ENCODE results near the gene AGAP6.
"Not testable (repeated sequence)": the region's sequence is repeated elsewhere in the genome, so short reads cannot be mapped to it uniquely, and the experiment has no call there.

AGAP6 gene

DNA sequence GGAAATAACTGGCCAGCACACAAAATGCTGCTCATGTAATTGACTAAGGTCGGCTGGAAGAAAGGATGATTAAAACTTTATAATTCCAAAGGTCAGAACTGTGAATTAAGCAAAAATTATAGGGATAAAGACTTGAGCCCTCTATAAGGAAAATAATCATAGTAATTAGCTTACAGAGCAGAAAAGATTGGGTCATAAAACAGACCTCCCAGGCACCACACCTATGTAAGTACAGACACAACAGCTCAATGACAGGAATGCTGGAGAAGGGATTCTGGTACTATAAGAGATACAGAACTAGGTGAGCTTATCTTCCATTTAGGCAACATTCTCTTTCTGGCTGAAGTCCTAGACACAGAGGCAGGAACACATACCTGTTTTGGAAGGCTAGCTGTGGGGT is 70.5 kb downstream of the AGAP6 start:
- H3K4me3 ChIP-seq (ENCODE audit: low read depth, low read length); H3K9ac ChIP-seq (ENCODE audit: low read length); H3K27ac ChIP-seq (ENCODE audit: low read depth, low read length); H3K36me3 ChIP-seq (ENCODE audit: control insufficient read depth, insufficient read depth, low read length); H3K9me3 ChIP-seq (ENCODE audit: control insufficient read depth, insufficient read depth, low read depth, low read length); H3K27me3 ChIP-seq (ENCODE audit: control insufficient read depth, insufficient read depth, low read length); H3K4me1 ChIP-seq (ENCODE audit: control insufficient read depth, insufficient read depth, low read length): not testable (repeated sequence)

DNA sequence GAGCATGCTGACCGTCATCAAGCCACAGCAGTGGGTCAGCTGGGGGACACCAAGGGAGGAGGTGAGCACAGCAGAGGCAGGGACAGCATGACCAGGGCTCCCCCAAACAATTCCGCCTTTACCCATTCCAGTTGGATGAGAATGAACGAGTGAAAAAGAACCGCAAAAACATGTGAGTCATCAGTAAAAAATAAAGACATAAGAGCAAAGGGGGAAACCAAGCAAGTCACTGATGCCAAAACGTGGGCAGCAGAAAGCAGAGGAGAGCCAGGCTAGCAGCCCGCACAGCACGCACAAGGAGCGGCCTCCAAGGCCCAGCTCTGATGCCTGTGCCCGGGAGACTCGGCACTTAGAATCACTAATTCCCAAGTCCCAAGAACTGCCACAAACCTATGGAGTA is 71.7 kb downstream of the AGAP6 start:
- H3K9ac ChIP-seq (ENCODE audit: low read length); H3K27ac ChIP-seq (ENCODE audit: low read depth, low read length); H3K27me3 ChIP-seq (ENCODE audit: control insufficient read depth, insufficient read depth, low read length); H3K9me3 ChIP-seq (ENCODE audit: control insufficient read depth, insufficient read depth, low read depth, low read length); H3K36me3 ChIP-seq (ENCODE audit: control insufficient read depth, insufficient read depth, low read length); H3K4me3 ChIP-seq (ENCODE audit: low read depth, low read length); H3K4me1 ChIP-seq (ENCODE audit: control insufficient read depth, insufficient read depth, low read length): not testable (repeated sequence)

Measured in HUES6 (cell line).